Measurements from ENCODE around the gene RPGRIP1L. TPM values are rescaled to one million over a fixed set of nuclear protein-coding genes. Genes with fewer than 3 reads are reported as not detected.

The RPGRIP1L gene
- total RNA-seq, 5 donors from 2014 or later (not counting 1 experiment from before 2014, with no cell fraction given) = 3.7 to 5.6 (median 3.8) TPM

Other genes starting within 250 kb of the RPGRIP1L start
- 10 to 100 TPM; 56.3 to 96.8 (median 70.6) TPM for gene AKTIP, start 200.7 kb downstream of the RPGRIP1L start, total RNA-seq
- 10 to 100 TPM; 44.7 to 69.0 (median 46.0) TPM for gene FTO, start 297 bp upstream of the RPGRIP1L start, total RNA-seq